GM19099 (cell line): ENCODE results near the gene PTGDR2.

Experiments
- POLR2A ChIP-seq: IDR thresholded peaks from 3 replicates; pipeline ENCODE4 v1.6.1; 2011; ENCODE audit warnings: low read depth; ENCODE audit not compliant: insufficient read length; ENCODE audit errors: extremely low read depth

The PTGDR2 gene

GRCh38 chr11:60816590-60817157, 39.1 kb downstream of the PTGDR2 start:
- TF ChIP-seq POLR2A: no peak

DNA sequence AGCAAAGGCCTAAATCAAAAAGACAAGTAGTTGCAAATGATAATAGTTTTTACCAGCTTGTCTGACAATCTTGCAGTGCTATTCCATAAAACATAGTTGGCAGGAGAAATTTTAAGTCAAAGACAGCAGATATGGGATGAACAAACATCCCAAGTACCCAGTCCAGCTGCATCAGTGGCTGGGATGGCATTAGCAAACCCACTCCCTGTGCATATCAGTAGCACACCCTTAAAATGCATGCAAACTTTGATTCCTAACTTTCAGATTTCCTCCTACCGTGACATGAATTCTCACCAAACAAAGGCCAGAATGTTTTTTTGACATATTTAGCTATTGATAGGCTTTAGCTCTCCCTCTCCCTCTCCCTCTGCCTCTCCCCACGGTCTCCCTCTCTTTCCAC, 41.6 kb downstream of the PTGDR2 start:
- no peak for TF ChIP-seq POLR2A

- no peak for TF ChIP-seq POLR2A
Observed at GRCh38 chr11:60813324-60813723, 42.4 kb downstream of the PTGDR2 start.

DNA sequence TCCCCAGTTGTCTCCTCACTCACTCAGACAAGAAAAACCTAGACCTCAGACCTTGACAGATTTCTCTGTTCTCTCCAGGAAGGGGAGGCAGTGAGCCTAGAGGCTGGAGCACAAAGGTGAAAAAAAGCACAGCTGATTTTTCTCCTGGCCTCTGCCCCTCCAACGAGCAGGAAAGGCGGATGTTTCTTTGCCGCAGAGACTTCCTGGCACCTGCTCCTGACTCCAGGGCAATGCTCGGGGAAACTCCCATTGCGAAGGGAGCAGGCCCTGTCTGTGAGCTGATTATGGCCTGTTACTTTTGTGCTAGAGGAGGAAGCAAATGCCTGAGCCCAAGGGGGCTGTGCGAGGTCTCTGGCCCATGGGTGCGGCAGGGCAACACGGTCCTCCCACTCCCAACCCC, 45.2 kb downstream of the PTGDR2 start:
- no peak for TF ChIP-seq POLR2A

GRCh38 chr11:60810151-60810550, 45.6 kb downstream of the PTGDR2 start:
- no peak for TF ChIP-seq POLR2A

- TF ChIP-seq POLR2A: no peak
Observed at GRCh38 chr11:60809691-60810090, 46.1 kb downstream of the PTGDR2 start.

DNA sequence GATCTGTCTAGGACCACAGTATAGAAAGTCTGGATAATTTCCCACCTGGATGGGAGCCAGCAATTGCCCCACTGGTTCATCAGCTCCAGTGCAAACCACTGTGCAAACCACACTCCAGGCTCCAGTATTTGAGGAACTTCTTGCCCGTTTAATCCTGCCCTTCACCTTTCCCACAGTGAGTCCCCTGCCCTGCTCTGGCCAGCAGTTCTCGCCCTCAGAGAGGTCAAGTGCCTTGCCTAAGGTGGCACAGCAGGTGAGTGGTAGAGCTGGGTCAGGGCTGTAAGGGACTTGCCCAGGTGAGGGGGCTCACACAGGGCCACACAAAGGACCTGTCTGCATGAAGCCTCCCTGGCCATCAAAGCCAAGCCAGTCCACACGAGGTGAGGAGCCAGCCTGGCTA, 46.5 kb downstream of the PTGDR2 start:
- TF ChIP-seq POLR2A: no peak

DNA sequence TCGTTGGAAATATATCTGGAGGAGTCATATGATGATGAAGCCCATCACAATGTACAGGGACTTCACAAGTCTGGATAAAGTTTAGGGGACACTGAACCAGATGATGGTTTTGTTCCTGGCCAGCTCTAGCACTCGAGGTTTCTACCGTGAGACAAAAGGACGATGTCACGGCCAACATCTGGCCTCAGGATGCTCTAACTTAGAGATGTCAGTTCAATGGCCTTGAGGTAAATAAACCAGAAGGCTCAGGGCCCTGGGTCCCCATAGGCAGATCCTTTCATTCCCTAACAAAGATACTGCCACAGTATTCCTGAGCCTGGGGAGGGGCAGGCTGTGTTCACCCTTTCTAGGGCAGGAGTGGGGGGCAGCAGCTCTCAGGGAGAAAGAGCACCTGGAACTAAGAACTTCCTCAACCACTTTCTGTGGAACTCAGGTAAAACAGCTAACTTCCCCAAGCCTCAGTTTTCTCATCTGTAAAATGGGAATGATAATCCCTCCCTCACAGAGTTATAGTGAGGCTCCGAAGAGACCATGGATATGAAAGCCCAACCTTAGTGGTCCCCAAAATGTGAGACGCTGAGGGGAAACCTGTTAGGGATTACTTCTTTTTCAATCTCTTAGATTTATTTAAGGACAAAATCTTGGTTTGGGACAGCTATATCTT, 52.3 kb downstream of the PTGDR2 start:
- no peak for TF ChIP-seq POLR2A

DNA sequence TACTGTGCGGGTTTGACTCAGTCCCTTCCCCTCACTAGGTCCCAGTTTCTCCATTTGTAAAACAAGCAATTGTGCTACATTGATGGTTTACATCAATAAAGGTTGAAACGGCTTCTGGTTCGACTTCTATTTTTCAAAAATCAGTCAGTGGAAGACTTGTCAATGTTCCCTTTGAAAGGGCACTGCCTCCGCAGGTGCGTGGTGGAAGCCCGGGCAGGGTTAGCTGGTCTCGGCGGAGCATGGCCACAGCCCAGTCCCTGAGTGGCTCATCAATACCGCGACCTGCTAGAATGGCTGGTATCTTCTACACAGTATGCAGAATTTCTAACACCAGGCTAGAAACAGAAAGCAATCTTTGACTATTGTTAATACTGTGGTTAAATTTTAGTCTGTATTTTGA, 54.6 kb downstream of the PTGDR2 start:
- no peak for TF ChIP-seq POLR2A
